Endothelial cell of umbilical vein (primary cell): ENCODE results near the gene CABCOCO1. TPM values are rescaled to one million over a fixed set of nuclear protein-coding genes. Genes with fewer than 3 reads are reported as not detected.

Experiments used
- BruUV-seq: library from RNA; stranded (reverse); fragments of 400-500 nt; replicated peaks from 2 replicates; lab custom pipeline; 2021; lab: Mats Ljungman, UMichigan
- CTCF ChIA-PET: fragments of 300-600, 350-600 bp; sonication (Branson Sonifier 250); formaldehyde crosslinking; loops from one replicate; lab custom pipeline; 2021; ENCODE audit warnings: antibody characterized with exemption, inconsistent platforms; lab: Charles Lee
- POLR2A ChIA-PET: fragments of 300-600, 350-600 bp; sonication (Branson Sonifier 250); formaldehyde crosslinking; loops from one replicate; lab custom pipeline; 2021; ENCODE audit warnings: antibody characterized with exemption, inconsistent platforms; lab: Charles Lee
- DNase-seq: peaks from one replicate; pipeline ENCODE4 v3.0.0-alpha.2; 2011; ENCODE audit warnings: low read depth, low spot score
- FAIRE-seq: peaks from 2 replicates; lab custom pipeline; 2011; peaks lifted over from hg19 to GRCh38; lab: Jason Lieb, UNC
- H2AFZ ChIP-seq: 2 replicates; pipeline ENCODE4 v1.6.0; 2012; ENCODE audit warnings: low read depth, low read length, control low read depth, inconsistent platforms
- H3K27ac ChIP-seq: 2 replicates; pipeline ENCODE4 v1.5.1; 2011; ENCODE audit warnings: low read depth, mild to moderate bottlenecking, control low read depth, low read length, moderate library complexity; ENCODE audit not compliant: insufficient read depth
- H3K27me3 ChIP-seq, 2 experiments: 2 replicates each; pipeline versions ENCODE4 v1.6.0 to v1.6.1; 2011; ENCODE audit warnings: low read length in 2 of 2, mixed read lengths in 1 of 2; ENCODE audit not compliant: control insufficient read depth in 2 of 2, insufficient read depth in 2 of 2
- H3K36me3 ChIP-seq, 2 experiments: 2 replicates in 1 of 2; 3 replicates in 1 of 2; pipeline ENCODE4 v1.5.1; 2011; ENCODE audit warnings: low read length in 2 of 2, mild to moderate bottlenecking in 1 of 2, moderate library complexity in 1 of 2; ENCODE audit not compliant: control insufficient read depth in 2 of 2, insufficient read depth in 2 of 2; ENCODE audit errors: extremely low read depth in 1 of 2
- H3K4me1 ChIP-seq: 3 replicates; pipeline ENCODE4 v1.5.1; 2011; ENCODE audit warnings: mild to moderate bottlenecking, low read length; ENCODE audit not compliant: control insufficient read depth, insufficient read depth; ENCODE audit errors: extremely low read depth
- H3K4me2 ChIP-seq: 2 replicates; pipeline ENCODE4 v1.6.1; 2011; ENCODE audit warnings: low read length, control low read depth, mixed read lengths; ENCODE audit not compliant: insufficient read depth
- H3K4me3 ChIP-seq, 3 experiments: fragments of 200-600 bp in 1 of 3; sonication (generic), shearing (Covaris generic) in 1 of 3; replicated peaks in 1 of 3; 2 replicates each; pipeline ENCODE4 v1.5.1; 2011 to 2016; ENCODE audit warnings: control low read depth in 3 of 3, low read length in 3 of 3, mild to moderate bottlenecking in 2 of 3, inconsistent platforms in 1 of 3, low read depth in 1 of 3, moderate library complexity in 1 of 3; ENCODE audit not compliant: insufficient read depth in 1 of 3
- H3K79me2 ChIP-seq: 2 replicates; pipeline ENCODE4 v1.6.0; 2012; ENCODE audit warnings: low read length, inconsistent platforms; ENCODE audit not compliant: control insufficient read depth, insufficient read depth
- H3K9ac ChIP-seq: replicated peaks from 2 replicates; pipeline ENCODE3; 2011; ENCODE audit warnings: low read length, control low read depth; ENCODE audit not compliant: insufficient read depth; ENCODE audit errors: extremely low read depth
- H3K9me1 ChIP-seq: replicated peaks from 3 replicates; pipeline ENCODE4 v1.6.0; 2011; ENCODE audit warnings: mild to moderate bottlenecking, low read length; ENCODE audit not compliant: control insufficient read depth, insufficient read depth; ENCODE audit errors: extremely low read depth
- H3K9me3 ChIP-seq: replicated peaks from 2 replicates; pipeline ENCODE4 v1.5.1; 2012; ENCODE audit warnings: low read length, inconsistent platforms; ENCODE audit not compliant: control insufficient read depth, insufficient read depth
- H4K20me1 ChIP-seq: replicated peaks from 2 replicates; pipeline ENCODE3; 2011; ENCODE audit warnings: mild to moderate bottlenecking, low read length; ENCODE audit not compliant: control insufficient read depth, insufficient read depth; ENCODE audit errors: extremely low read depth
- EZH2 ChIP-seq: IDR thresholded peaks from 2 replicates; pipeline ENCODE4 v1.6.1; 2012; ENCODE audit warnings: borderline replicate concordance, low read depth, mild to moderate bottlenecking, moderate library complexity, low read length, inconsistent platforms; ENCODE audit not compliant: severe bottlenecking
- FOS ChIP-seq: IDR thresholded peaks from 2 replicates; pipeline ENCODE4 v1.6.1; 2011; ENCODE audit warnings: mild to moderate bottlenecking, low read length, moderate library complexity, borderline replicate concordance; ENCODE audit not compliant: insufficient read depth
- GATA2 ChIP-seq: IDR thresholded peaks from 2 replicates; pipeline ENCODE4 v1.7.0; 2011; ENCODE audit warnings: low read depth, mild to moderate bottlenecking, moderate library complexity, mixed read lengths, low read length; ENCODE audit not compliant: insufficient read length, insufficient read depth
- JUN ChIP-seq: IDR thresholded peaks from 2 replicates; pipeline ENCODE4 v1.6.1; 2011; ENCODE audit warnings: borderline replicate concordance, low read depth; ENCODE audit not compliant: insufficient read length, insufficient read depth
- MYC ChIP-seq: IDR thresholded peaks from one replicate; pipeline ENCODE4 v1.6.1; 2011; ENCODE audit warnings: mild to moderate bottlenecking, low read depth, low read length
- POLR2A ChIP-seq: IDR thresholded peaks from 2 replicates; pipeline ENCODE4 v1.6.1; 2012; ENCODE audit warnings: low read depth, mild to moderate bottlenecking, control low read depth, low read length
- POLR2AphosphoS5 ChIP-seq: IDR thresholded peaks from 2 replicates; pipeline ENCODE4 v1.6.1; 2012; ENCODE audit warnings: low read depth, mild to moderate bottlenecking, control low read depth, low read length, moderate library complexity; ENCODE audit not compliant: insufficient read depth
- dilution Hi-C: fragments of 300-500 bp; cut with MboI; formaldehyde crosslinking; loops from one replicate; pipeline ENCODE4 v1.15.0; 2019; ENCODE audit warnings: low sequenced_read_pairs; ENCODE audit not compliant: extremely low pct_ligation_motif_present
- intact Hi-C: fragments of 100-400 bp; cut with micrococcal nuclease; formaldehyde crosslinking; loops from one replicate; pipeline ENCODE4 v1.10.0; 2022
- polyA plus RNA-seq, 4 experiments: library from polyadenylated mRNA; depleted of rRNA in 3 of 4; stranded (reverse) in 3 of 4; unstranded in 1 of 4; fragments of >200 nt; gene quantifications; 2 replicates each; pipeline versions ENCODE4 v1.2.1 to v1.2.3, GENCODE V29; 2011 to 2012; ENCODE audit warnings: missing spikeins in 1 of 4
- total RNA-seq: library from RNA; stranded (reverse); gene quantifications from 2 replicates; pipeline ENCODE4 v1.2.3, GENCODE V29; 2021
- TF ChIP-seq, protein P1 (sequence below), 2 donors: IDR thresholded peaks; 1 replicate in 1 of 2; 2 replicates in 1 of 2; pipeline ENCODE4 v1.5.1; 2011; ENCODE audit warnings: low read length in 2 of 2, mild to moderate bottlenecking in 2 of 2, moderate library complexity in 2 of 2, control low read depth in 1 of 2, inconsistent platforms in 1 of 2, low read depth in 1 of 2; ENCODE audit not compliant: insufficient read depth in 1 of 2; ENCODE audit errors: extremely low read depth in 1 of 2
- TF ChIP-seq, protein P2 (sequence below): IDR thresholded peaks from 2 replicates; pipeline ENCODE4 v1.6.1; 2011; ENCODE audit not compliant: insufficient read depth, insufficient read length

CABCOCO1 gene
- total and polyA plus RNA-seq, 2 donors (not counting 3 experiments of a cell fraction or from before 2014, with no cell fraction given), result 0.06 to 1.3 TPM

DNA sequence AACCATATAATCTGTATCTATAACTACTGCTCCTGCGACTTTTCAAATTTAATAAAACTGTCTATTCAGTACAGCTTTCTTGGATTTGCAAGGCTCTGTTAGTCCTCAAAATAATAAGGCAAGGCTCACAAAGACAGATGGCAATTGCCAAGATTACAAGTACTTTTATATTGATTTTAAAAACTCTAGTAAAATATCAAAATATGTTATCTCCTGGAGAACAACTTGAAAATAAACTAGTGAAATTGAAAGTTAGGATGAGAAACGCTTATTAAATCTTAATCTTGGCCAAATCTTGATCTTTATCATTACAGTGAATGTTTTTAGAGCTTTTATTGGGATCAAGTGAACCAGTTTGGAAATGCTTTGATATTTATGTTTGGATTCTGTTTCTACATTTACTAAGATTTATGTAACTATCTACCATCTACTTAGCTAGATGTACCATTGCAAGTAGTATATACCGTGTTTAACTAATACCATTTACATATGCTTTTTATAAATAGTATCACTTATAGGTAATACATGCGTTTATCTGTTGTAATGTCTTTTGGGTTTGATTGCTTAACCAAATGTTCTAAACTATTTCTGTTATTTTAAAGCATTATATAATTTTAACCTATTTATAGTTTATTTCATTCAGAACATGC is 70.0 kb downstream of the CABCOCO1 start:
- Histone ChIP-seq H3K36me3 (no peaks in the 10 kb centered on the region), H3K9me1 (no peaks in the 10 kb centered on the region), H3K27me3 (no peaks in the 10 kb centered on the region), H3K27ac (no peak overlapping the region), H2AFZ (no peak overlapping the region), H3K9me3 (no peaks in the 10 kb centered on the region), H3K79me2 (no peaks in the 10 kb centered on the region), H3K4me3 (no peak overlapping the region), H4K20me1 (no peaks in the 10 kb centered on the region), H3K4me1 (peaks cover 3% of the 10 kb centered on the region), H3K4me2 (no peak overlapping the region), H3K9ac (no peak overlapping the region)
- no peak for FAIRE-seq
- dilution Hi-C loops (no loop called here), intact Hi-C loops (loop anchor here (1.0 to 5.0 kb wide), 7 partner anchors 110 to 916 kb away; no protein-coding TSS in a partner anchor)
- BruUV-seq, result no TSS peak
- no peak for DNase-seq
- CTCF ChIA-PET, result interaction anchor here (0.6 to 2.8 kb wide), 38 partner anchors 8 to 918 kb away, joined by 3 to 23 read pairs (median 4); no protein-coding TSS in a partner anchor
- POLR2A ChIA-PET, result no interaction called here
- TF ChIP-seq JUN (no peak), FOS (no peak), GATA2 (no peak), POLR2AphosphoS5 (no peak), MYC (no peak), EZH2 (no peak), POLR2A (no peak)
- TF ChIP-seq, protein P1, sequence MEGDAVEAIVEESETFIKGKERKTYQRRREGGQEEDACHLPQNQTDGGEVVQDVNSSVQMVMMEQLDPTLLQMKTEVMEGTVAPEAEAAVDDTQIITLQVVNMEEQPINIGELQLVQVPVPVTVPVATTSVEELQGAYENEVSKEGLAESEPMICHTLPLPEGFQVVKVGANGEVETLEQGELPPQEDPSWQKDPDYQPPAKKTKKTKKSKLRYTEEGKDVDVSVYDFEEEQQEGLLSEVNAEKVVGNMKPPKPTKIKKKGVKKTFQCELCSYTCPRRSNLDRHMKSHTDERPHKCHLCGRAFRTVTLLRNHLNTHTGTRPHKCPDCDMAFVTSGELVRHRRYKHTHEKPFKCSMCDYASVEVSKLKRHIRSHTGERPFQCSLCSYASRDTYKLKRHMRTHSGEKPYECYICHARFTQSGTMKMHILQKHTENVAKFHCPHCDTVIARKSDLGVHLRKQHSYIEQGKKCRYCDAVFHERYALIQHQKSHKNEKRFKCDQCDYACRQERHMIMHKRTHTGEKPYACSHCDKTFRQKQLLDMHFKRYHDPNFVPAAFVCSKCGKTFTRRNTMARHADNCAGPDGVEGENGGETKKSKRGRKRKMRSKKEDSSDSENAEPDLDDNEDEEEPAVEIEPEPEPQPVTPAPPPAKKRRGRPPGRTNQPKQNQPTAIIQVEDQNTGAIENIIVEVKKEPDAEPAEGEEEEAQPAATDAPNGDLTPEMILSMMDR (IDR thresholded peaks at IDR 0.05; ENCODE audit: extremely low read depth in 1 of 2, insufficient read depth in 1 of 2, low read depth in 1 of 2, low read length in 2 of 2), result no peak
- TF ChIP-seq, protein P2, sequence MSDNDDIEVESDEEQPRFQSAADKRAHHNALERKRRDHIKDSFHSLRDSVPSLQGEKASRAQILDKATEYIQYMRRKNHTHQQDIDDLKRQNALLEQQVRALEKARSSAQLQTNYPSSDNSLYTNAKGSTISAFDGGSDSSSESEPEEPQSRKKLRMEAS, result no peak
